GM21515 (cell line): ENCODE measurements around the gene SLC12A4.

Source experiments
- ATAC-seq: cut with Tn5 transposase; IDR thresholded peaks from one replicate; pipeline ENCODE4 v1.9.1; 2021; ENCODE audit not compliant: unreplicated experiment

SLC12A4 gene

DNA sequence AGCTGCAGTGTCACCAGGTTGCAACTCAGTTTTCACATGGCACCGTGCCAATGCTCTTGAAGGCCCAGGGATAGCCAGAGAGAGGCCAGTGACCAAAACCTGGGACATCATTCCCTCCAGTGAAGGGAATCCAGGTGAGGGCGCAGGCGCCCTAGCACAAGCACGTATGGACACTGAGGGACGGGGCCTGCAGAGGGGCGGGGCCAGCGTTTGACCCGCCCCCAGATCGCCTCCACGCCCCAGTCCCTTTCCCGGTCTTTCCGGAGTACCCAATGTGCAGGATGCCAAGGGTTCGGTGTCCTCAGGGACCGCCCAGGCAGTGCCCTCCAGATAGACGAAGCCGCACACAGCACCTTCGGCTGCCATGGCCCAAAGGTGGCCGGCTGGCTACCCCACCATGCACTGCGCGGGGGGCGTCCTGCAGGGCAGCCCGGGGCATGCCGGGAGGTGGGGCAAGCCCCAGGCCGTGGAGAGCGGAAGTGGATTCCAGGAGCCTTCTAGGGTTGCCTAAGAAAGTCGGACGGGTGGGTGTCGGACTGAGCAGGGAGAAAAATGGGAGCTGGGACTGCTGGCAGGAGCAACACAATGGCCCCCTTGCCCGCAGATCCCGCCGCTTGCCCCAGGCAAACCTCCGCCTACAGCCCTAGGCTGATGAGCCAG lies 4.6 kb downstream of the SLC12A4 start:
- ATAC-seq = no peak

DNA sequence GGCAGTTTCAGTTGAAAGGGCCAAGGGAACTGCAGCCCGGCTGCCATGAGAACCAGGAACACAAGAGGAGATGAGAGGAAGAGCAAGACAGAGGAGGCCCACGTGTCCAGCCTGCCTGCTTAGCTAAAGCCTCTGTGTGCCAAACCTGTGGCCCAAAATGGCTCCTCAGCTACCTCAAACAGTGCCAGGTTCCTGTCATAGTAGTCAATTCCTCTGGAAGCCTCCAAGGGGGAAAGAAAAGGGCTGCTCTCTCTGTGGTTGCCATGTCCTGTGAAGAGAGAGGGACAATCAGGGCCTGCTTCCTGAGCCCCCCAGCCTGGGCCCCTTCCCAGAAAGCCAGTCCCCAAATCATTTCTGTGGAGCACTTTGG lies 5.2 kb downstream of the SLC12A4 start:
- no peak for ATAC-seq

GRCh38 chr16:67962135-67962534 lies 6.3 kb downstream of the SLC12A4 start:
- no peak for ATAC-seq

GRCh38 chr16:67961551-67961957 lies 6.9 kb downstream of the SLC12A4 start:
- no peak for ATAC-seq

GRCh38 chr16:67959536-67960329 lies 8.7 kb downstream of the SLC12A4 start:
- no peak for ATAC-seq

DNA sequence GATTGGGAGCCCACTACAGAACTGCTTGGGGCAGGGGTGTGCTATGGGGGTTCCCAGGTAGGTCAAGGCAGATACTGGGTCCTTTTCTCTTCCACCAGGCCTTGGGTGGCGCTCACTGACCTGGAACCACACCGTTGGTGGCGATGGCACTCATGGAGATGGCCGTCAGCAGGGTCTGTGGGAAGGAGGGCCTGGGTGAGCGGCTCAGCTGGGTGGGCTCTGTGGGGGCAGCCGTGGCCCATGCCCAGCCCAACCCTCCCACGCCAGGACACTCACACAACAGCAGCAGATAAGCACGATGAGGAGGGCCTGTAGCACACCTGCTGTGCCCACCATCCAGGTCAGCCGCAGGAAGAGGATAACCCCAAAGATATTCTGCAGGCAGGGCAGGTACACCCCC lies 10.8 kb downstream of the SLC12A4 start:
- ATAC-seq = no peak

DNA sequence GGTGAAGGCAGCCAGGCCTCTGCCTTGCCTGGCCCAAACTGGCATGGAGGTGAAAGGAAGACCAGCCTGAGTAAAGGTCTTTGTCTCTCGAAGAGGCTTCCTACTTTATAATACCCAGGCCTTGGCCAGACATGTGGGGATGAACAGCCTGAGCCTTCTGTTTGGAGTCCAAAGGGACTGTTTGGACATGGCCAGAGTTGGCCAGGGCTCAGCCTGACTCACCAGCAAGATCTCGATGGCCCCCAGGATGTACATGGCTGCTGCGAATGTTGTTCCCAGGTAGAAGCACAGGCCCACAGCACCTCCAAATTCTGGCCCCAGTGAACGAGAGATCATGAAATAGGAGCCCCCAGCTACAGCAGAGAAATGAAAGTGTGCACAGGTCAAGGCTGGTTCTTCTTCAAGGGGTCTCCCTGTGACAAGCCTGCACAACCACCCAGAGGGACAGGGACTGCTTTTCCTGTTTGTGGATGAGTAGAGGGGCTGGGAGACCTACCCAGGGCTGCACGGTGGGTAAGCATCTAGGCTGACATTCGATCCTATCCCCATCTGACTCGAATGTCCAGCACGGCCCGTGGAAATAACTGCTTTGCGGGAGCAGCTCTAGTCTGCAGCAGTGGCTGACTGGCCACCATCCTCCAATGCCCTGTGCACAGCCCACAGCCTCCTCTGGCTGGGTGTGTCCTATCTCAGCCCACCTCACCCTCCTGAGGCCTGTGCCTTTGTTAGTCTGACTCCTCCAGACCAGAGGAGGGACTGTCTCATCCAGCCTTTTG lies 13.8 kb downstream of the SLC12A4 start:
- ATAC-seq = no peak

DNA sequence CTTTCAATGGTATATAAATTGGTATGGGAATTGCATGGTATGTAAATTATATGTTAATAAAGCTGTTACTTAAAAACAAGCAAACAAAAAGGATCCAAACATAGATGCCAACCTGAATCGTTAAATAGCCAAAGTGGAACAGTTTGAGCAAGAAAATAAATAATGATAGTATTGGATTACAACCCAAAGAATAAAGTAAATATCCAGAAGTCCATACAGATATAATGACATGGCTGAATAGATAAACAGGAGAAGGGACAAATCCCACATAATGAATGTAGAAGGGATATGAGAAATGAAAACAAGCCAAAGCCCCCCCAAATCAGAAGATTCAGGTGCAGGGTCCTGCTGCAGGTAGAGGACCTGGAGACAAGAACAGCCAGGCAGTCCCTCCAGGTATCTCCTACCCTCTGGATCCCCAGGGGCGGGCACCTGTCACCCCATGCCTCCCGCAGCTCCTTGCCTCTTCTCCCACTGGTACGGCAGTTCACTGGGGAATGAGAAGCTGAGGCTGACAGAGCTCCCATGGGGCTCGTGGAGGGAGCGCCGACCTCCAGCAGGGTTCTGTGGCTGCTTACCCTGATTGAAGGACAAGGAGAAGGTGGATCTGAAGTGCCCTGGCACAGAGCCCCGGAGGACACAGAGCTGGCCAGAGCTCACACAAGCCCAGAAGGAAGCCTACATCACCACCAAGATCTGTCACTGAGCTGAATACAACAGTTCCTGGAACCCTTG lies 14.6 kb downstream of the SLC12A4 start:
- no peak for ATAC-seq

- ATAC-seq = no peak
Measured at GRCh38 chr16:67951485-67951884, 17.0 kb downstream of the SLC12A4 start.

GRCh38 chr16:67950335-67950843 lies 18.0 kb downstream of the SLC12A4 start:
- no peak for ATAC-seq

- ATAC-seq = no peak
Measured at GRCh38 chr16:67949645-67950044, 18.8 kb downstream of the SLC12A4 start.

DNA sequence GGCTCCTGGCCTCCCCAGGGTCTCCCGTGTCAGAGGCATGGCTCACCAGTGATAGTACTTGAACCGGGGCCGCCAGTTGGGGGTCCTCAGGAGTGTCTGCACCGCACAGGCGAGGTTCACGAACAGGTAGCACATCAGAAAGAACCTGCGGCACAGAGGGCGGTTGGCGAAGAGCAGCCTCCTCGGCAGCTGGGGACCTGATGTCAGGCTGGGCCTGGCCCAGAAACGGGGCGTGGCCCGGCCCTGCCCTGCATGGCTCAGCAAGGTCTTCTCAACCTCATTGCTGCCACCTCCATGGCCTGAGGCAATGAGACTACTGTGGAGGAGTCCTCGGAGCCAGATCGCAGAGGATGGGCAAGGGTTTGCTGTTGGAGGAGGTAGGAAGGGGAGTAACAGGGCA lies 20.4 kb downstream of the SLC12A4 start:
- no peak for ATAC-seq

GRCh38 chr16:67946966-67947558 lies 21.4 kb downstream of the SLC12A4 start:
- ATAC-seq = no peak

DNA sequence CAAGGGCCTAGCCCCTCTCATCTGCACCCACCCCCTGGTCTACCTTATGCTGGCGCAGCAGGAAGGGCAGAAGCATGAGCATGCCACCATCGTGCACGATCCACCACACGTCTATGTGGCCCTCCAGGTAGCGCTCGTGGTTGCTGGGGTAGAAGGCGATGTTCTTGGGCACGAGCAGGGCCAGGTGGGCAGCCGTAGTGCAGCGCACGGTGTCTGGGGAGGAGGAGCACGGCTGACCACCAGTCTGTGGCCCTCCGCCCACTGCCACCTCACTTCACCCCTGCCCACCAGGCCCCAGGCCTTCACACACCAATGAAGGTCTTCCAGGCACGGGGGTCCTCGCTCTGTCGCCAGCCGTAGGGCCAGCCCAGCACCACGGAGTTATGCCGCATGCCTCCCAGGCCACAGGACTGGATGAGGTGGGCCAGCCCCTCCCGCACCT lies 22.3 kb downstream of the SLC12A4 start:
- ATAC-seq = no peak

- no peak for ATAC-seq
Measured at GRCh38 chr16:67945392-67945933, 23.0 kb downstream of the SLC12A4 start.

DNA sequence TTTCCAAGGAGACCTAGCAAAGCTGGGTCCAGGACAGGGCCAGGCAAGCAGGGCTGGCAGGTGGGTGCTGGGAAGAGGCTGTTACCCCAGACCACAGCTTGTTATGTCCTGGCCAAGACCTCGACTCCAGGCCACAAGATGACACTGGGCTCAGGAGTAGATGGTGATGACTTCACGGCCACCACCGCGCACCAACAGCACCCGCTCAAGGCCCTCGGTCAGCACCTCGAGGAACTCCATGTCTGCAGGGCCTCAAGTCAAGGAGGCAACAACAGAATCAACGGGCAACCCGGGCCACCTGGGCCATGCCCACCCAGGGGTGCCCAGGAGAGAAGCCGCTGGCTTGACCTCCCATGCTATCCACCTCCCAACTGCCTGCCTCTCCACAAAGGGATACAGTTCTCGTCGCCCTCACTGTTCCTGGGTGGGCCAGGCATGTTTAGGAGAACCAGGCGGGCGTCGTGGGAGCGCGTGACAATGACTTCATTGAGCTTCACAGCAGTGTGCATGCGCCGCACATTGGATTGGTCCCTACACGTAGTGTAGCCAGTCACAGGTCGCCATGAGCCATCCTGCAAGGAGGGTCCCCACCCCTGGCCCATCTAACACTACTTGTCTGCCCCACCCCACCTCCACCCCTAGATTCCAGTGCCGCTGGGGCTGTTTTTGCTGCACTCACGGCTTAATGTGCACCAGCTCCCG lies 23.6 kb downstream of the SLC12A4 start:
- ATAC-seq = no peak

- ATAC-seq = no peak
Measured at GRCh38 chr16:67943619-67944504, 24.6 kb downstream of the SLC12A4 start, which contains the start of gene LCAT. TSS of gene LCAT (minus strand) at chr16:67944120. CDS start at chr16:67944101, 19 bp downstream.

GRCh38 chr16:67943256-67943618 lies 25.2 kb downstream of the SLC12A4 start:
- ATAC-seq = no peak
